T-cell (primary cell): ENCODE measurements around the gene MED16. TPM values are rescaled to one million over a fixed set of nuclear protein-coding genes. Genes with fewer than 3 reads are reported as not detected.
"Not testable (repeated sequence)": the region's sequence is repeated elsewhere in the genome, so short reads cannot be mapped to it uniquely, and the experiment has no call there.

Source experiments
- ATAC-seq, 4 experiments: fragments of 200-7000 bp in 3 of 4; fragments of 150-1000 bp in 1 of 4; cut with Tn5 transposase; replicated peaks in 1 of 4; 1 replicate in 3 of 4; 2 replicates in 1 of 4; pipeline ENCODE4 v1.10.0; 2021; ENCODE audit warnings: moderate library complexity in 3 of 4, mild to moderate bottlenecking in 2 of 4, moderate number of reproducible peaks in 1 of 4
- CTCF ChIA-PET, 2 donors: fragments of 300-600 bp; sonication (Branson Sonifier 250); formaldehyde crosslinking; loops; one replicate each; lab custom pipeline; 2022; ENCODE audit warnings: antibody characterized with exemption in 2 of 2; lab: Charles Lee
- POLR2A ChIA-PET, 2 donors: fragments of 300-600 bp; sonication (Branson Sonifier 250); formaldehyde crosslinking; loops; one replicate each; lab custom pipeline; 2022; ENCODE audit warnings: antibody characterized with exemption in 2 of 2; lab: Charles Lee
- DNase-seq, 35 experiments: peaks; one replicate each; pipeline versions ENCODE4 v3.0.0 to v3.0.0-alpha.2; 2013 to 2023
- H3K27ac ChIP-seq: one replicate; pipeline ENCODE4 v1.5.1; 2013; ENCODE audit warnings: low read length
- H3K27me3 ChIP-seq, 2 experiments: replicated peaks in 1 of 2; 1 replicate in 1 of 2; 2 replicates in 1 of 2; pipeline versions ENCODE4 v1.6.1 to v1.7.0; 2013; ENCODE audit warnings: low read length in 1 of 2, mixed read lengths in 1 of 2; ENCODE audit not compliant: control insufficient read depth in 2 of 2, insufficient read depth in 2 of 2; ENCODE audit errors: extremely low read depth in 1 of 2
- H3K36me3 ChIP-seq, 2 donors: 1 replicate in 1 of 2; 2 replicates in 1 of 2; pipeline versions ENCODE4 v1.6.1 to v1.7.0; 2013; ENCODE audit warnings: low read length in 1 of 2; ENCODE audit not compliant: control insufficient read depth in 2 of 2, insufficient read depth in 1 of 2; ENCODE audit errors: extremely low read depth in 1 of 2
- H3K4me1 ChIP-seq, 2 experiments: 1 replicate in 1 of 2; 2 replicates in 1 of 2; pipeline versions ENCODE4 v1.6.1 to v1.7.0; 2013; ENCODE audit warnings: low read length in 2 of 2, mixed read lengths in 1 of 2; ENCODE audit not compliant: insufficient read depth in 2 of 2, control insufficient read depth in 1 of 2; ENCODE audit errors: extremely low read depth in 1 of 2
- H3K4me3 ChIP-seq, 2 donors: 1 replicate in 1 of 2; 2 replicates in 1 of 2; pipeline versions ENCODE4 v1.5.1 to v1.7.0; 2013; ENCODE audit warnings: mild to moderate bottlenecking in 2 of 2, low read length in 1 of 2, moderate library complexity in 1 of 2; ENCODE audit not compliant: control insufficient read depth in 1 of 2; ENCODE audit errors: extremely low read depth in 1 of 2
- H3K9me3 ChIP-seq: 2 replicates; pipeline ENCODE4 v1.7.0; 2013
- H3K27ac Mint-ChIP-seq, 2 donors: one replicate each; pipeline ENCODE4 v1.8.0; 2020 to 2021; ENCODE audit warnings: mild to moderate bottlenecking in 2 of 2, mixed read lengths in 2 of 2
- H3K27me3 Mint-ChIP-seq, 2 donors: one replicate each; pipeline ENCODE4 v1.8.0; 2021 to 2022; ENCODE audit warnings: mixed read lengths in 2 of 2
- H3K36me3 Mint-ChIP-seq: one replicate; pipeline ENCODE4 v1.8.0; 2021; ENCODE audit warnings: mixed read lengths
- H3K4me1 Mint-ChIP-seq, 3 donors: one replicate each; pipeline ENCODE4 v1.8.0; 2020 to 2022; ENCODE audit warnings: mixed read lengths in 3 of 3, mild to moderate bottlenecking in 1 of 3
- H3K4me3 Mint-ChIP-seq, 3 donors: one replicate each; pipeline ENCODE4 v1.8.0; 2020 to 2022; ENCODE audit warnings: mild to moderate bottlenecking in 3 of 3, mixed read lengths in 3 of 3, moderate library complexity in 3 of 3
- H3K9me3 Mint-ChIP-seq, 3 donors: one replicate each; pipeline ENCODE4 v1.8.0; 2020 to 2022; ENCODE audit warnings: mixed read lengths in 3 of 3
- WGBS: methylation state at CpG from one replicate; pipeline ENCODE4 v1.1.5; 2013; ENCODE audit warnings: missing lambda C conversion rate; ENCODE audit not compliant: insufficient coverage; 5-methylcytosine and 5-hydroxymethylcytosine counted together
- total RNA-seq, 35 experiments: library from RNA in 6 of 35; stranded (reverse) in 6 of 35; fragments of 120-200 nt in 1 of 35; gene quantifications; one replicate each; pipeline versions ENCODE4 v1.2.1 to v1.2.4 and lab custom pipeline; 2013 to 2026

The MED16 gene
- total RNA-seq, 5 donors from 2014 or later (not counting 1 experiment from before 2014, with no cell fraction given), result 55.0 to 105 (median 92.4) TPM

DNA sequence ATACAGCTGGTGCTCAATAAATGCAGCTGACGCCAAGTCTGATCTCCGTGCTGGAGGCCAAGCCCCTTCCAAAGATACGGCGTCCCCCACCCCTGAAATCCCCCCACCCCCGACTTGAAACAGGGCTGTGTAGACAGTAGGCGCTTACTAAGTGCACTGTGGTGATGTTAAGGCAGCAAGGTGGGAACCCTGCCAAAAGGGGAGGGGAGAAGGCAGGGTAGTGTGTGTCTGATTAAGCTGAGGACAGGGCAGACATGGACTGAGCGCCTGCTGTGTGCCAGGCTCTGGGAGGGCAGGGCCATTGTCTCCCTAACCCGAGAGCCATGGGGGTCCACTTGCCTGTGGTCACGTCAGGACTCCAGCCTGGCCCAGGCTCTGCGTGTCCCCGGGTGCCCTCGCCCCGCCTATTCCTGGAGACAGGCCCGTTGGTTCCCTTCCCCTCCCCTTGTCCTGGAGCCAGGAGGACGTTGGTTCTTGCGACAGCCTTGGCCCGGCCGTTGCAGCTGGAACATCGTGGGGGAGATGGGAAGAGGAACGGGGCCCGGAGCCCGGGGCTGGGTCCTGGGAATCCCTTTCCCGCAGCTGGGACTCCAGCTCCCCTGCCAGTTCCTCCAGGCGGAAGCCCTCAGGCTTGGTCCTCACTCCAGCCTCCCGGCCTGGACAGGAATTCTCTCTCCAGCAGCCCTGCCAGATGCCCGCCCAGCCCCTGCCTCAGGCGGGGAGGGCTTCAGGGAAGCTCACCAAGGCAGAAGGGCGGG lies 42.6 kb downstream of the MED16 start:
- Histone ChIP-seq H3K27ac (no peak overlapping the region), H3K4me3 (no peak overlapping the region), H3K4me1 (peaks cover 0 to 3% of the 10 kb centered on the region in 2 experiments), H3K27me3 (peaks cover 0 to 88% of the 10 kb centered on the region in 2 experiments), H3K36me3 (no peaks in the 10 kb centered on the region), H3K9me3 (no peaks in the 10 kb centered on the region)
- WGBS, result 33% methylated on average over 21 of the region's 28 CpGs
- no peak overlapping the region for H3K4me3 Mint-ChIP-seq
- ATAC-seq (no peak), DNase-seq (no peak)
- H3K4me1 Mint-ChIP-seq, result no peaks in the 10 kb centered on the region
- CTCF ChIA-PET, result no interaction called here
- H3K36me3 Mint-ChIP-seq, result no peaks in the 10 kb centered on the region
- H3K27me3 Mint-ChIP-seq, result peaks cover 19 to 49% of the 10 kb centered on the region in 2 donors
- no peak overlapping the region for H3K27ac Mint-ChIP-seq
- H3K9me3 Mint-ChIP-seq, result no peaks in the 10 kb centered on the region
- POLR2A ChIA-PET, result no interaction called here

GRCh38 chr19:849195-849594 lies 43.8 kb downstream of the MED16 start:
- H3K4me3 Mint-ChIP-seq, H3K27ac ChIP-seq, H3K36me3 Mint-ChIP-seq, ATAC-seq, POLR2A ChIA-PET, H3K4me3 ChIP-seq, H3K4me1 Mint-ChIP-seq, H3K36me3 ChIP-seq, H3K4me1 ChIP-seq, H3K27ac Mint-ChIP-seq, H3K9me3 Mint-ChIP-seq, H3K9me3 ChIP-seq, DNase-seq: not testable (repeated sequence)
- H3K27me3 ChIP-seq, result peaks cover 0 to 90% of the 10 kb centered on the region in 2 experiments
- H3K27me3 Mint-ChIP-seq, result peaks cover 27 to 57% of the 10 kb centered on the region in 2 donors
- CTCF ChIA-PET, result interaction anchor here in 1 of 2 donors (0.7 kb wide), 1 partner anchor 88 kb away, joined by 3 read pairs; no protein-coding TSS in a partner anchor
- WGBS, result 83% methylated on average over 7 of the region's 8 CpGs

- 38% methylated on average over 12 of the region's 12 CpGs for WGBS
- H3K27me3 Mint-ChIP-seq, result peaks cover 27 to 59% of the 10 kb centered on the region in 2 donors
These were observed 44.5 kb downstream of the MED16 start for GRCh38 chr19:848386-848921.

GRCh38 chr19:845707-846521 lies 47.1 kb downstream of the MED16 start:
- DNase-seq, result no peak
- Histone ChIP-seq H3K36me3 (no peaks in the 10 kb centered on the region), H3K9me3 (no peaks in the 10 kb centered on the region), H3K4me1 (peaks cover 0 to 18% of the 10 kb centered on the region in 2 experiments), H3K27ac (no peak overlapping the region), H3K4me3 (no peak overlapping the region), H3K27me3 (peaks cover 0 to 83% of the 10 kb centered on the region in 2 experiments)
- Mint-ChIP-seq H3K4me3 (no peak overlapping the region), H3K27me3 (peaks cover 31 to 65% of the 10 kb centered on the region in 2 donors), H3K4me1 (peaks cover 3 to 12% (median 8%) of the 10 kb centered on the region in 3 donors), H3K9me3 (no peaks in the 10 kb centered on the region), H3K36me3 (no peaks in the 10 kb centered on the region), H3K27ac (peak overlapping the region in 1 of 2 donors; percentile 73)
- POLR2A ChIA-PET, result interaction anchor here in 1 of 2 donors (0.5 kb wide), 1 partner anchor 395 kb away, joined by 3 read pairs; no protein-coding TSS in a partner anchor
- WGBS, result 83% methylated on average over 28 of the region's 37 CpGs
- CTCF ChIA-PET, result no interaction called here
- no peak for ATAC-seq

More at GRCh38 chr19:848386-848921, 44.5 kb downstream of the MED16 start:
- peaks cover 3 to 7% (median 3%) of the 10 kb centered on the region in 3 donors for H3K4me1 Mint-ChIP-seq
- DNase-seq (no peak), ATAC-seq (no peak)
- H3K27ac Mint-ChIP-seq, result no peak overlapping the region
- H3K9me3 Mint-ChIP-seq, result no peaks in the 10 kb centered on the region
- Histone ChIP-seq H3K36me3 (no peaks in the 10 kb centered on the region), H3K4me1 (peaks cover 0 to 13% of the 10 kb centered on the region in 2 experiments), H3K9me3 (no peaks in the 10 kb centered on the region), H3K27ac (no peak overlapping the region), H3K27me3 (peaks cover 0 to 91% of the 10 kb centered on the region in 2 experiments), H3K4me3 (no peak overlapping the region)
- POLR2A ChIA-PET, result no interaction called here
- no peaks in the 10 kb centered on the region for H3K36me3 Mint-ChIP-seq
- H3K4me3 Mint-ChIP-seq, result no peak overlapping the region
- CTCF ChIA-PET, result no interaction called here

DNA sequence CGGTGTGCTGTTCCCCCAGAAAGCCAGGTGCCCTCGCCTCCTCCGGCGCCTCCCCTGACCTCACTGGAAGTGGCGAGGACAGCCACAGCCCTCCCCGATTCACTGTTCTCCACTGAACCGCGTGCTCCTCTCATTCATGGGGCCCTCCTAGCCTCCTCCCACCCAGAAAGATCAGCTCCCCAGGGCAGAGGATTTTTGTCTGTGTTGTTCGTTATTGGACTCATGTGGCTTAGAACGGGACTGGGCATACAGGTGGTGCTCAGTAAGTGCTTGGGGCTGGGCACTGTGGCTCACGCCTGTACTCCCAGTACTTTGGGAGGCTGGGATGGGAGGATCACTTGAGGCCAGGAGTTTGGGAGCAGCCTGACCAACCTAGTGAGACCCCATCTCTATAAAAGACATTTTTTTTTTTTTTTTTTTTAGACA lies 48.4 kb downstream of the MED16 start:
- Histone ChIP-seq H3K4me1 (peaks cover 0 to 18% of the 10 kb centered on the region in 2 experiments), H3K27ac (no peak overlapping the region), H3K27me3 (peaks cover 0 to 77% of the 10 kb centered on the region in 2 experiments), H3K9me3 (no peaks in the 10 kb centered on the region), H3K36me3 (no peaks in the 10 kb centered on the region), H3K4me3 (no peak overlapping the region)
- H3K27ac Mint-ChIP-seq, result no peak overlapping the region
- 32% methylated on average over 5 of the region's 11 CpGs for WGBS
- ChIA-PET POLR2A (no interaction called here), CTCF (no interaction called here)
- ATAC-seq, result peak in 2 of 4 experiments; percentile 37 to 67
- H3K27me3 Mint-ChIP-seq, result peaks cover 31 to 60% of the 10 kb centered on the region in 2 donors
- H3K9me3 Mint-ChIP-seq, result no peaks in the 10 kb centered on the region
- no peaks in the 10 kb centered on the region for H3K36me3 Mint-ChIP-seq
- DNase-seq, result no peak
- peaks cover 3 to 12% (median 8%) of the 10 kb centered on the region in 3 donors for H3K4me1 Mint-ChIP-seq
- H3K4me3 Mint-ChIP-seq, result peak overlapping the region in 1 of 3 donors; percentile 67
